Peyer's patch (tissue), 4 donors: ENCODE measurements around the gene RCSD1.

Experiments used
- POLR2A ChIP-seq, 2 donors: fragments of 450-650 bp; IDR thresholded peaks; one replicate each; pipeline ENCODE4 v1.5.1; 2017; ENCODE audit warnings: antibody characterized with exemption in 2 of 2, mild to moderate bottlenecking in 2 of 2, moderate library complexity in 2 of 2
- TF ChIP-seq, protein P1 (sequence below), 6 experiments: fragments of 450-650 bp in 4 of 6; fragments of 200-600 bp in 2 of 6; sonication (generic) in 1 of 6; IDR thresholded peaks; one replicate each; pipeline ENCODE4 v1.5.1; 2017 to 2019; ENCODE audit warnings: antibody characterized with exemption in 6 of 6, mild to moderate bottlenecking in 3 of 6, moderate library complexity in 1 of 6

- TF ChIP-seq, protein P1, sequence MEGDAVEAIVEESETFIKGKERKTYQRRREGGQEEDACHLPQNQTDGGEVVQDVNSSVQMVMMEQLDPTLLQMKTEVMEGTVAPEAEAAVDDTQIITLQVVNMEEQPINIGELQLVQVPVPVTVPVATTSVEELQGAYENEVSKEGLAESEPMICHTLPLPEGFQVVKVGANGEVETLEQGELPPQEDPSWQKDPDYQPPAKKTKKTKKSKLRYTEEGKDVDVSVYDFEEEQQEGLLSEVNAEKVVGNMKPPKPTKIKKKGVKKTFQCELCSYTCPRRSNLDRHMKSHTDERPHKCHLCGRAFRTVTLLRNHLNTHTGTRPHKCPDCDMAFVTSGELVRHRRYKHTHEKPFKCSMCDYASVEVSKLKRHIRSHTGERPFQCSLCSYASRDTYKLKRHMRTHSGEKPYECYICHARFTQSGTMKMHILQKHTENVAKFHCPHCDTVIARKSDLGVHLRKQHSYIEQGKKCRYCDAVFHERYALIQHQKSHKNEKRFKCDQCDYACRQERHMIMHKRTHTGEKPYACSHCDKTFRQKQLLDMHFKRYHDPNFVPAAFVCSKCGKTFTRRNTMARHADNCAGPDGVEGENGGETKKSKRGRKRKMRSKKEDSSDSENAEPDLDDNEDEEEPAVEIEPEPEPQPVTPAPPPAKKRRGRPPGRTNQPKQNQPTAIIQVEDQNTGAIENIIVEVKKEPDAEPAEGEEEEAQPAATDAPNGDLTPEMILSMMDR (IDR thresholded peaks at IDR 0.05) = no peak
- no peak for TF ChIP-seq POLR2A (IDR thresholded peaks at IDR 0.05)
These were observed 45.5 kb upstream of the RCSD1 start for GRCh38 chr1:167584581-167584980.
